Eye (tissue), 1 donor: ENCODE results near the gene ATXN7.

Source experiments
- DNase-seq: peaks from one replicate; pipeline ENCODE4 v3.0.0-alpha.2; 2015

The ATXN7 gene

DNA sequence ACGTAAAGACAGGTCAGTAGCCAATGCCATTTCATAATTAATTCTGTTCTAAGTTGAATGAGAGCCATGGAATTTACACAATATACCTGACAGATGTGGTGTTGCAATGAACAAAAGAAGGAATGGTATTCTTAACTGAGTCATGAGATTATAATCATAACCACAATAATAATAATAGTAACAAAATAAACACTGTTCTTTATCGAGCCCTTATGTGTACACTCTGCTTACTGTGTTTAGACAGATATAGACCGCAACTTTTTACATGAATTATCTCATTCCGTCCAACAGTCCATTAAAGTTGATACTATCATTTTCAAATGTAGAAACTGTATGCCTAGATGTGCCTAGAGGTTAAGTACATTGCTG, 76.7 kb downstream of the ATXN7 start:
- no peak for DNase-seq

DNA sequence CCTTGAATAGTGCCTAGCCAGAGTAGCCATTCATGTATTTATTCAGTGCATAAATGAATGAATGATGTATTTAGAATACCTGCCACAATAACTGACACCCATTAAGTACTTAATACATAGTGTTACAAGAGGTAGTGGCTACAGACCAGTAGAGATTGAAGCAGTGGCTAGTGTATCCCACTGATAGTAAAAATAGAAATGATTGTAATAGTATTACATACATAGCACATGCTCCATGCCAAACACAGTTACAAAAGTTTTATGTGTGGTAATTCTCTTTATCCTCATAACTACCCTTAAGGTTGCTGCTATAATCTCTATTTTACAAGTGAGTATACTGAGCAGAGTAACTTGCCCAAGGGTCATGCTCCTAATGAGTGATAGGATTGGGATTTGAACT, 78.9 kb downstream of the ATXN7 start:
- DNase-seq: no peak

DNA sequence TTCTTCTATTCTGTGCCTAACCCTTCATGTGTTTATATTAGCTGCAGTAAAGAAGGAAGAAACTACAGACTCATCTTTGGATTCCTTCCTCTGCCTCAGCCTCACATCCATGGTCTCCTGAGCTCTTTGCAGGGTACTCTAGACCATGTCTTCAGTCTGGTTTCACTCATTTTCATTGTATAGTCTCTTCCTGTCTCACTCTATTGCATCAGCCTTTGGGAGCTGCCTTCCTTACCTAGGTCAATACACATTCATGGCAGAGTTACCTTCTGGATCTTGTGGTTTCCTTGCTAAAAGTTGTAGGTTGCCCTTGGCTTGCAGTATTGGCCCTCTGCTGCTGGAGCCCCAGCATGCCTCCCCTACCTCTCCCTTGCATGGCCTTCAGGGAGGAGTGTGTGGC, 80.0 kb downstream of the ATXN7 start:
- no peak for DNase-seq

DNA sequence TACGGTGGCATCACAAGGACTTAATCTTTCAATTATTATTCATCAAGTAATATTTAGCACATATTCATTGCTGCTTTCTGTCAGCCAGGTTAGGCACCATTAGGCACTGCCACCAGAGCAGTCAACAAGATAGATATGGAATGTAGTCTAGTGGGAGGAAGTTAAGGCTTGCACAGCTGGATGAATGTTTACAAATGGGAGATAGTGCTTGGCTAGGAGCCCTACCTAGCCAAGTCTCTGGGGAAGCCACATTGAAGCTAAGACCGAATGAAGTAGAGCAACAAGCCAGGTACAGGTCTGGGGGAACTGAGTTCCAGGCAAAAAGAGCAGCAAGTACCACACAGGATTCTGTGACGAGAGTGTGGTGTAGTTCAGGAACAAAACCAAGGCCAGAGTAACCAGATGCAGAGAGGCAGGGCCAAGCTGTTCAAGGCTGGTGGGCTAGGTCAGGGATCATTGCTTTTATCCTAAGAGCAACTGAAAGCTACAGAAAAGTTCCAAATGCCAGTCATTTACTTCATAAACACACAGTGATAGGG, 82.0 kb downstream of the ATXN7 start:
- no peak for DNase-seq

DNA sequence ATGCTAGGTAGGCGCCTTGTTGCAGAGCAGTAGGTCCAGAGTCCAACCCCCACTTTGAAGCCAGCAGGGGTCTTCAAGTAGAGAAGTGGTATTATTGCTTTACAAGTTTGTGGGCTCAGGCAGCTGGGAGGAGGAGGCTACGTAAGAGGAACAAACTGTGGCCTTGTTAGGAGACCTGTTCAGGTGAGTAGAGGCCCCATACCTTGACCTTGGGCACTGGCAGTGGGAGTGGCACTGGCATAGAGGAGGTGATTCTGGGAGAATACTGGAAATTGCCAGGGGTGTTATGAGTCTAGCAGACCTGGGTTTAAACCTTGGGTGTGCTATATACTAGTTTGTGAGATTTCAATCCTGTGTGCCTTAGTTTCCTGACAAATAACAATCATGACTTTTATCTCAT, 83.1 kb downstream of the ATXN7 start:
- no peak for DNase-seq

DNA sequence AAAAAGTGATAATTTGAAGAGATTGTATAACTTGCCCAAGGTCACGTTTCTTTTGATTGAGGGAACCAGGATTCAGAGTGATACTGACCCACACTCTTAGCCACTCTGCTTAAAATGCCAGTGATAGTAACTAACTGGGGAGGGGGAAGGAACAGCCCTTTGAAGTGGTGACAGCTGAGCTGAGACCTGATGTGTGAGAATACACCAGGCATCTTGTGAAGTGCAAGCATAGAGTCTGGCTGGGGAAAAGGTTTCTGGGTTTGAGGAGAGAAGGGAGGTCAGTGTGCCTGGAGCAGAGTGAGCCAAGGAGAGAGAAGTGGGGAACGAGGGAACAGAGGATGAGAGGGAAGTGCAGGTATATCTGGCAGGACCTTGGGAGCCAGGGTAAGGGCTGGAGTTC, 83.9 kb downstream of the ATXN7 start:
- no peak for DNase-seq

DNA sequence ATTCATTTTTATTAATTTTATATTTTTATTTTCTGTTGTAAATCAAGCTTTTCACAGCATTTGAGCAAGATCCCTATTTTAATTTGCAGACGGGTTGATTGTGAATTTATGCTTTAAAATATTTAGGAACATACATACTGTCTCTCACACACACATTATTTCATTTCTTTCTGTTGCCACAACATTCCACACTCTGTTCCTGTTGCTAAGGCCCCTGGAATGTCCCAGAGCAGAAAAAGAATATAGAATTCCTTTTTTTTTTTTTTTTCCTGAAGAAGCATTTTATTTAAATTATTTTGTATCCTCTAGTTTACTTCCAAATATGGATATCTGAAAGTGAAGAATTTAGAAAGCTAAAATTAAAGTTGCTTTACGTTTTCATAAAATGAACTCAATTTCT, 85.3 kb downstream of the ATXN7 start:
- DNase-seq: peak; percentile 42

DNA sequence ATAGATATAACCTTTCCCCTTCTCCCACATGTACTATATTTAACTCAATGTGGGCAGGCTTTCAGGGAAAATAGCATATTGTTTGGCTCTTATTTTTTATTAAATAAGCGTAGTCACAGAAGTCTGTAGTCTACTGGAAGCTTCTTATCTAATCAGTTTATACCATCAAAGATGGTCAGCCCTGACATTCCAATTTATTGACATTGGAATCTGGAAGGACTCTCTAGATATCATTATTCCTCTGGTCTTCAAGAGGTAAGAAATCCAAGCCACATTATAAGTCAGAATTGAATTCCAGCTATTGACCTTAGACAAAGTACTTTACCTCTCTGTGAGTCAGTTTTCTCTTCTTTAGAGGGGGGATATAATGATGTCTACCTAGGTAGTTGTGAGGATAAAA, 87.0 kb downstream of the ATXN7 start:
- DNase-seq: no peak

DNA sequence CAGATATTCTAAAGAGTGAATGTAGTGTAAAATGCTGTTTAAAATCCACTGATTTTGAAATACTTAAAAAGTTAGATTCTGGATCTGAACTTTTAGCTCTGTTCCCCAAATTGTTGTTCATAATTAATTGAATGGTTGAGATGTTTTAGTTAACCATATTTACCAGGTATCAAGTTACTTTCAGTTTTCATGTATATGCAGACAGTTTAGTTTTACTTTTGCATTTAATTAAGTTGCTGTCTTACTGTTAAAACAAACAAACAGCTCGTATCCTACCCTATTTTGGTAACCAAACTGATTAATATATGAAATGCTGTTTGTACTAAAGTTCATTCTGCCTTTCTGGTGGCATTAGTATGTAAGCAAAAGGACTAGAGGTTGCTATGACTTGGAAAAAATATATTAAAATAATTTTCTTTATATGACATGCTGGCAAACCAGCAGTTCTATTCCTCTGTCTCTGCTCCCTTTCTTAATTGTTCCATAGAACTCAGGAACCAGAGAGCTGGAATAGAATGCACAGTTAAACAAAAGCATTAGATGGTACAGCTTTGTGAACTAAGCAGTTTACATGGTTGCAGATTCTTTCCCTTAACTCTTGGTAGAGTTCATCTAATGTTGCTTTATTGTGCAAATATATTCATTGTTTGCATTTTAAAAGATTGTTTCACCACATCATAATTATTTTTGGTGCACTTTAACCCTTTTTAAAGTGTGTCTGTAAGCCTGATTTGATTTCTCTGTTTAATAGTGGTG, 88.0 kb downstream of the ATXN7 start:
- no peak for DNase-seq

DNA sequence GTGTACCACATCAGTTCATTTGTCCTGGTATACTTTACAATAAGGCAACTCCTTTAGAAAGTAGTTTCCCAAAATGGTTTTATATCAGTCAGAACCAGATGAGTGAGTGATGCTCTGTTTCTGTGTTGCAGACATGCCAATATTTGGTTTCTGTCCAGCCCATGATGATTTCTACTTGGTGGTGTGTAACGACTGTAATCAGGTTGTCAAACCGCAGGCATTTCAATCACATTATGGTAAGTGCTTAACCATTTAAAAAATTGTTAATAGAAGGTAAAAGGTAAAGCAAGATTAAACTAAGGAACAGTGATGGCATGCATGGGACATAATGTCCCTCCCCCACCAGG, 88.6 kb downstream of the ATXN7 start:
- no peak for DNase-seq

DNA sequence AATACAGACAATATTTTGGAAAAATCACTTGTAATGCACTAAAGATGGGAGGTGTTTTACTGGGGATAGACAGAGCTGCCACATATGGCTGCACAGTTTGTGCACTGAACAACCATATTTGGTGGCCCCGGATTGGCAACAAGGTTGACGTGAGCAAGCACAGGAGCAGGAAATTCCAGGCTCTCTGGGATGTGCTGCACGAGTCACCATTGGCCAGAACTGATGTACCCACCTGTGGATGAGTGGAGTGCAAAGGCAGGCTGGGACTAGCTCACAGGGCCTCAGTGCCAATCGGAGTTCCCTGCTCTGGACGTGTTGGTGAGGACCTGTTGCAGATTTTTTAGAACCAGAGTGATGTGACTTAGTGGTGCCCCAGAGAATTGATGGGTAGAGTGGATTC, 90.5 kb downstream of the ATXN7 start:
- DNase-seq: no peak

DNA sequence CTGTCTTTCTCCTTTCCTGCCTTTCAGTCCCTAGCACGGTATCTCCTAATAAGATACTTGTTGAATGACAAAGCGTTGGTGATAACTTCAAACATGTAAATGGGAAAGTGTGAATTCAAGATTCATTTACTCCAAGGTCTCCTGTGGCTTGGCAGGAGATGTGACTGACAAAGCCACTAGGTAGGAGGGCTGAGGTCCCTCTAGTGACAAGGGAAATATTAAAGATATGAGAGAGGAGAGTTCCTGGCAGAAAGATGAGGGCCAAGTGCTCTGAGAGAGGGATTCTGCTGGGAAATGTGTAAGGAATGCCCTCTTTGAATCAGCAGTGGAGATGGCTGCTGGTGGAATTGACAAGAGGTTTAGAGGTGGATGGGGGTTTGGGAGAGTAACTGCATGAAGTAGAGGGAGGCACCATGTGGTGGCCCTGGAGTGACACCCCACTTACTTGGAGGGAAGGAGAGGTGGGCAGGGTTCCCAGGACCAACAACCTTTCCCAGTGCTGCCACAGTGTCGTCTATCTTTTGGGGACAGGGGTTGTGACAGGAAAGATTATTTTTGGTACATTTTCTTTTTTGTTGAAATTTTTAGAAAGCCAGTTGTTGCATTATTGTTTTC, 91.5 kb downstream of the ATXN7 start:
- no peak for DNase-seq

DNA sequence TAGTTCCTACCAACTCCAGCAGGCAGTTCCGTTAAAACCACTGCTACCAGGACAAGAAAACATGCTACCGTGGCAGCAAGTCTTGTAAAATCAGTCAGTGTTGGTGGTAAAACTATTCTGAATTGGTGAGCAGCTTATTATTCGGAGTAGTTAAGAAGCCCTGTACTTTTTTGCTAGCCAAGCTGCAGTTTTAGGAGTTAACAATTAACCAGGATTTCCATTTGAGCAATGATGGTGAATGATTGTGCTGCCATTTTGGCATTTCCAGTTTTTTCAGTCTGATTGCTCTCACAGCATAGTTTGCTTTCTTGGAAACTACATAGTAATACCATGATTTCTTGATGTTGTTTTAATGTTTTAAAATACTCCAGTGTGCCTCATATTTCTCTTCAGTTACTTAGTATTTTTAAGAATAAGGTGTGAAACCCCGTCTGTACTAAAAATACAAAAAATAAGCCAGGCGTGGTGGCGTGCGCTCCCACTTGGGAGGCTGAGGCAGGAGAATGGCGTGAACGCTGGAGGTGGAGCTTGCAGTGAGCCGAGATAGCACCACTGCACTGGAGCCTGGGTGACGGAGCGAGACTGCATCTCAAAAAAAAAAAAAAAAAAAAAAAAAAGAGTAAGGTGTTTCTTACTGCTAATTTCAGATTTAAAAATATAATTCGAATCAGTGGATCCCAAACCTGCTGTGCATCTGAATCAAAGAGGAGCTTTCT, 92.3 kb downstream of the ATXN7 start:
- DNase-seq: no peak

DNA sequence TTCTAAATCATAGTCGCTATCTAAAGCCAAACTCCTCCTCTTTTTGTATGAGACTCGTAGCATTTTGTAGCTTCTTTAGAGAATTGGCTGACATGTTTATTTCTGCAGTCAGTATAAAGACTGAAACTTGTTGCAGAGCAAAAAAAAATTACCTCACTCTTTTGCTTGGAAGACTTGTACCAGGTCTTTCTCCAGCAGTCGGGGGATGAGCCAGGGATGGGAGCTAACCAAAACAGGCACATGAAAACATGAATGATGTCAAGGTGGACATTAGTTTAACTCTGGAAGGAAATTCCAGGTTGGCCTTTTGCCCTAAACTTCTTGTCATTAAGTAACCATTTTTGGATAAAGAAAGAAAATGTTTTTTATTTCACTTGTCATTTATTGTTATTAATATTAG, 95.5 kb downstream of the ATXN7 start:
- no peak for DNase-seq

DNA sequence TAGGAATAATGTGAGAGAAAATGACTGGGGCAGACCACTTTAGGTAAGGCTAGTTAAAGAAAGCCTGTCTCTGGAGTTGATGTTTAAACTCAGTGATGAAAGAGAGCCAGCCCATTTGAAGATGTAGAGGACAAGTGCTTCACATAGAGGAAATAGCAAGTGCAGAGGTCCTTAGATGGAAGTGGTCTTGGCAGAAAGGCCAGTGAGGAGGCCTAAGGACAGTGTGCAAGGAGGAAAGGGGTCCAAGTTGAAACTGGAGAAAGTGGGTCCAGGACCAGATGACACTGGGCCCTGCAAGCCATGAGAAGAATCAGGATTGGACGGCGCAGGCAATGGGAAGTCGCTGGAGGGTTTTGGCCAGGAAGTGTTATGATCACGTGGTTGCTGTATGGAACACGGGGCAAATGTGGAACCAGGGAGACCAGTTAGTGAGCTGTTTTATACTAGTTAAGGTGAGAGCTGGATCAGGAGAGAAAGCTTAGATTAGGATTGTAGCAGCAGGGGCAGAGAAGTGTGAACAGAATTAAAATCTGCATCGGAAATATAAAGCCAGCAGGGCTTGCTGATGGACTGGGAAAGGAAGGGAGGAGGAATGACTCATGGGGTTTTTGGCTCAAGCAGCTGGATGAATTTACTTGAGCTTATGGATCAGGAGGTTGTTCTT, 96.5 kb downstream of the ATXN7 start:
- peak; percentile 65 for DNase-seq

DNA sequence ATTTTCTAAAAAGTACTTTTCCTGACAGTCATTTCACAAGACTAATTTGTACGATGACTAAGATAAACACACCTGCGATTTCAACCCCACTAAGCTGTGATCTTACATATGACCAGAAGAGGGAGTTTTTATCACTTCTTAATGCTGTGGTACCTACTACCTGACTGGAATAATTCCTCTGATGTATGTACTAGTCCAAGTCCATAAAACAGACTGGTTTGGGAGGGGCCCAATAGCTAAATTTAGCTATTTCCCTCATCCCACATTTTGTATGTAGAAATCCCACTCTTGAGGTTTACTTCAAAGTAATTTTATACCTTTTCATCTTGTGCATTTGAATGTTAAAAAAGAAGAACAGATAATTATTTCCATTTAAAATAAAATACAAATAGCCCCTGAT, 98.2 kb downstream of the ATXN7 start:
- DNase-seq: peak; percentile 59

DNA sequence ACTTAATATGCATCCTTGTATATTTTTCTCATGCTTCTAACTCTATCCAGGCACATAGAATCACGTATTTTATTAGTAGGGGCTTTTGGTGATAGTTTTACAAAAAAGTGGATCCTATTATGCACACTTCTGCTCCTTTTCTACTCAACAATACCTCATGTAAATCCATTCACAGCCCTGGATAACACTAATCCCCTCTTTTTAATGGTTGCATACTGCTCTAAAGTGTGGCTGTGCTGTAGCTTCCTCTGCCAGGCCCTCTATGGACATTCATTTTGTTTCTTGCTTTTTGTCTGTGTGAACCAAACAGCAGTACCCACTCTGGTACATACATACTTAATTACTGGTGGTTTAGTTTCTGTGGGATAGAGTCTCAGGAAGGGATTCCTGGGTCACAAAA, 99.8 kb downstream of the ATXN7 start:
- no peak for DNase-seq

DNA sequence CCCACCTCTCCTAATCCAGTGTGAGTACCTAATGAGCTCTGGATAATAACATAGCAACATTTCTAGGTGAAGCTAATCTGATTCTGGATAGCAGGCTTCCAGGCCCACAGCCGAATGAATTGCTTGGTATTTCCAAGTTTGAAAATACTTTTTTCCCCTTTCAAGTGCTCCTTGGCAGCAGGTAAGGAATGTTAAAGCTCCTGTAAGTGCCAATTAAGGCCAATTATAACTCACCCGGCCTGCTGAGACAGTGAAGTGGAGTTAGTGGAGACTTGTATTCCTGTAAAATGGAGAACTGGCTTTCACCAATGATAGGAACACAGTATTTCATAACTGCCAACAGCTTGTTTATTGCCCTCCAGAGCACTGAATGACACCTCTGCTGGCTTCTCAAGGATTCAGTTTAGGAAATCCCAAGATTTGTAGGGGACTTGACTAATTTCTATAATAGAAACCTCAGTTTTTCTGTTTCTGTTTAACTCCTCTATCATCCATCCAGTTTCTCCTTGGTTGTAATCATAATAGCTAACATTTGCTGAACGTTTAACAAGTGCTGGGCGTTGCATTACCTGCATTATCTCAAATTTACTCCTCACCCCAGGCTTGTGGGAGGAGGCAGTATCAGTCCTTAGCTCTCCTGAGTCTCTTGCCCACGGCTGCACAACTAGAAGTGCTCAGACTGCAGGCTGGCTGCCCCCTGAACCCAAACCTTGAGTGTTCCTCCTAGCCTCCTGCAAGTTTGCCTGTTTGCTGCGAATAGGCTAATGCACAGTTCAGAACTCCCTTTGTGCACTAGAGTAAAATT, 101.2 kb downstream of the ATXN7 start:
- DNase-seq: peak; percentile 50

DNA sequence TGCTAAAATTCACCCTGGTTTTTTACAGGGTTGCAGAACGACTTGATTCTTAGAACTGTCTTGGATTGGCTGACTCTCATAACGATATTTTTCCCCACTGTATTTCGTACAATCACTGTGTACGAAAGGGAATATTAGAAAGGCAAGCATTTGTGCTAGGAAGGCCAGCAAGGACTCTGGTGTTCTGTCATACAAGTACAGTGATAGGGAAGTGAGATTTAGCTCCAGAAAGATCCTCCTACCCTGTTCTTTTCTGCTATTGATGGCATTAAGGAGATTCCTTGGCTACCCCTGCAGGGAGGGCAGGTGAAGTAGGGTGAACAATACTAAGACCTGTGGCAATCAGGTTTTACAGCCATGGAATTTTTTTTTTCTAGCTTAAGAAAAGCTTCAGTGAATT, 102.3 kb downstream of the ATXN7 start:
- no peak for DNase-seq

DNA sequence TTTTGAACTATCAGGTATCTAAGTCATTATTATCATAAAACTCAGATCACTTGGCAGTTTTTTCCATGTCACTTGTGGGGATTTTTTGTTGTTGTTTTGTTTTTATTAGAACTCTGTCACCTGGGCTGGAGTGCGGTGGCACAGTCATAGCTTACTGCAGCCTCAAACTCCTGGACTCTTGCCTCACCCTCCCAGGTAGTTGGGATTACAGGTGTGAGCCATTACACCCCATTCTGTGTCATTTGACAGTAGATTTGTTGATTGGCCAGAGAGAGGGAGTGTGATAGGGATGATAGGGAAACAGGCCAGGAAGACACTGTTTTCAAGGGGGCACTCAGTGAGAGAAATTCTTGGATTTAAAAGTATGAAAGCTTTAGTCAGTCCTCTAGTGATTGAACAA, 103.2 kb downstream of the ATXN7 start:
- no peak for DNase-seq

DNA sequence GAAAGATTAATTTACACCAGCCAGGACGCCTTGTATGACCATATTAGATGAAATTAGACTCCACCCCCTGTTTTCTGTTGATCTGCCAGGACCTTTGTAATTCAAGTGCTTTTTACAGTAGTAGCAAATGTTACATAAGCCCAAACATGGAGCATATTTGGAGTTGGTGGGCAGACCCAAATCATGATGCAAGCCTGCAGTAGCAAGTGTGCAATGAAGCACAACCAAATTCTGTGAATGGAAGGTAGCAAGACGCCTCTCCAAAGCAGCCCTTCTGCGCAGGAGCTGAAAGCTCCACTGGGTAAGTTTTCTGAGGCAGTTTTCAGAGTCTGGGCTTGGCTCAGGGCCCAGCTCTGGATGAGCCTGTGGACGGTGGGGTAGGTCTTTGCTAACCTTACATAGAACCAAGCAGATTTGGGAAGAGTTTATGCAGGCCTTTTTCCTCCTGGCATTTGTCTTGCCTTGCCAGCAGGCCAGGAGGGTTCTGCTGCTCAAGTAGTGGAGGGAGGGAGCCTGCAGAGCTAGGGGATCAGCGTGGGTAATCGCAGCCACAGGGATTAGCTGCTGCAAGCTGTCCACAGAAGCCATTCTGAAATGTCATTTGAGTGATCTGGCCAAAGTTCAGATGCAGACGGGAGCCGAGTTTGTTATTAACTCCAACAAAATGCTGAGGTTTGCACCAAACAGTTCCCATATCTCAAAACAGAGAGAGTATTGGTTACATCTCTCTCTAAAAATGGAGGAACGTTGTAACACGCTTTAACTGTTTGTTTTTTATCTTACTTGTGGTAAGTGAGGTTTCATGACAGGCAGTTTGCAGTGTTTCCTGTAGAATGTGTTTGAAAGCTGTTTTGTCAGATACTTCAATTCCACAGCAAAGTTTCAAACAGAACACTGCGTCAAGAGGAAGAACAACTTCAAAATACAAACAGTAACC, 104.3 kb downstream of the ATXN7 start:
- peak; percentile 65 for DNase-seq
